A204.1 (cell line): ENCODE results near the gene C16orf95.
"Not testable (repeated sequence)": the region's sequence is repeated elsewhere in the genome, so short reads cannot be mapped to it uniquely, and the experiment has no call there.

Experiments used
- FAIRE-seq: peaks from 2 replicates; lab custom pipeline; 2012; peaks lifted over from hg19 to GRCh38; lab: Jason Lieb, UNC

Gene C16orf95

GRCh38 chr16:87316923-87317749, at the start of gene C16orf95:
TSS of gene C16orf95 (minus strand) at chr16:87317392. CDS start at chr16:87317242, 150 bp downstream.
- no peak for FAIRE-seq

GRCh38 chr16:87366930-87367329, 49.7 kb upstream of the C16orf95 start:
- no peak for FAIRE-seq

- FAIRE-seq, result no peak
Observed at GRCh38 chr16:87366288-87366687, 49.1 kb upstream of the C16orf95 start.

GRCh38 chr16:87365021-87365713, 48.0 kb upstream of the C16orf95 start:
- no peak for FAIRE-seq

- no peak for FAIRE-seq
Observed at GRCh38 chr16:87363771-87364455, 46.7 kb upstream of the C16orf95 start.

- FAIRE-seq, result not testable (repeated sequence)
Observed at GRCh38 chr16:87362828-87363559, 45.8 kb upstream of the C16orf95 start.

- FAIRE-seq, result no peak
Observed at GRCh38 chr16:87361916-87362619, 44.9 kb upstream of the C16orf95 start.

- FAIRE-seq, result no peak
Observed at GRCh38 chr16:87360862-87361610, 43.8 kb upstream of the C16orf95 start.

- FAIRE-seq, result no peak
Observed at GRCh38 chr16:87359121-87359520, 41.9 kb upstream of the C16orf95 start.

- FAIRE-seq, result no peak
Observed at GRCh38 chr16:87358696-87359095, 41.5 kb upstream of the C16orf95 start.

- no peak for FAIRE-seq
Observed at GRCh38 chr16:87358250-87358649, 41.1 kb upstream of the C16orf95 start.

GRCh38 chr16:87356491-87356853, 39.3 kb upstream of the C16orf95 start:
- FAIRE-seq, result no peak

GRCh38 chr16:87353613-87354012, 36.4 kb upstream of the C16orf95 start:
- FAIRE-seq, result no peak

GRCh38 chr16:87352818-87353217, 35.6 kb upstream of the C16orf95 start:
- FAIRE-seq, result no peak

- no peak for FAIRE-seq
Observed at GRCh38 chr16:87351320-87351698, 34.1 kb upstream of the C16orf95 start.

- no peak for FAIRE-seq
Observed at GRCh38 chr16:87350681-87351319, 33.6 kb upstream of the C16orf95 start.

- no peak for FAIRE-seq
Observed at GRCh38 chr16:87350031-87350430, 32.8 kb upstream of the C16orf95 start.

- no peak for FAIRE-seq
Observed at GRCh38 chr16:87348616-87349157, 31.5 kb upstream of the C16orf95 start.

- no peak for FAIRE-seq
Observed at GRCh38 chr16:87347932-87348615, 30.9 kb upstream of the C16orf95 start.
